ENCODE data around the gene NPR2.
A peak's percentile ranks its signal among the peaks of the same experiment; 100 is the strongest.

NPR2 gene

GRCh38 chr9:35791297-35791921 lies at the start of gene NPR2:
Gene NPR2, plus strand, starts transcription at chr9:35791591. Its CDS starts 818 bp downstream, at chr9:35792409.
- no peak for DNase-seq (ENCODE audit: low spot score)

- no peak for DNase-seq (ENCODE audit: low spot score)
Observed at GRCh38 chr9:35741740-35742139, 49.7 kb upstream of the NPR2 start.

GRCh38 chr9:35743452-35743851 lies 47.9 kb upstream of the NPR2 start:
- DNase-seq (ENCODE audit: low spot score), result no peak

GRCh38 chr9:35743880-35744518 lies 47.4 kb upstream of the NPR2 start:
- DNase-seq (ENCODE audit: low spot score), result no peak

- no peak for DNase-seq (ENCODE audit: low spot score)
Observed at GRCh38 chr9:35745569-35745968, 45.8 kb upstream of the NPR2 start.

- DNase-seq (ENCODE audit: low spot score), result no peak
Observed at GRCh38 chr9:35746583-35746982, 44.8 kb upstream of the NPR2 start.

- peak; percentile 22 for DNase-seq (ENCODE audit: low spot score)
Observed at GRCh38 chr9:35748242-35748857, 43.0 kb upstream of the NPR2 start.

- DNase-seq (ENCODE audit: low spot score), result peak; percentile 71
Observed at GRCh38 chr9:35748858-35749514, 42.4 kb upstream of the NPR2 start, which contains the start of the genes GBA2 and RGP1. Gene GBA2, minus strand, starts transcription at chr9:35749228. Its CDS starts 524 bp downstream, at chr9:35748704. Gene RGP1, plus strand, starts transcription at chr9:35749287. Its CDS starts 469 bp downstream, at chr9:35749756.

GRCh38 chr9:35749515-35750255 lies 41.7 kb upstream of the NPR2 start:
- no peak for DNase-seq (ENCODE audit: low spot score)

- DNase-seq (ENCODE audit: low spot score), result no peak
Observed at GRCh38 chr9:35750256-35750531, 41.2 kb upstream of the NPR2 start.

- no peak for DNase-seq (ENCODE audit: low spot score)
Observed at GRCh38 chr9:35753466-35753865, 37.9 kb upstream of the NPR2 start.

GRCh38 chr9:35754264-35754663 lies 37.1 kb upstream of the NPR2 start, which contains the start of gene MSMP:
Gene MSMP, minus strand, starts transcription at chr9:35754276. Its CDS starts 147 bp downstream, at chr9:35754129.
- DNase-seq (ENCODE audit: low spot score), result no peak

- no peak for DNase-seq (ENCODE audit: low spot score)
Observed at GRCh38 chr9:35755071-35755470, 36.3 kb upstream of the NPR2 start.

GRCh38 chr9:35756275-35757225 lies 34.8 kb upstream of the NPR2 start:
- DNase-seq (ENCODE audit: low spot score), result peak; percentile 59

GRCh38 chr9:35757226-35757891 lies 34.0 kb upstream of the NPR2 start:
- DNase-seq (ENCODE audit: low spot score), result no peak

GRCh38 chr9:35757892-35758275 lies 33.5 kb upstream of the NPR2 start:
- DNase-seq (ENCODE audit: low spot score), result no peak

- DNase-seq (ENCODE audit: low spot score), result no peak
Observed at GRCh38 chr9:35758475-35759050, 32.8 kb upstream of the NPR2 start.

- no peak for DNase-seq (ENCODE audit: low spot score)
Observed at GRCh38 chr9:35759795-35760194, 31.6 kb upstream of the NPR2 start.

GRCh38 chr9:35760651-35761050 lies 30.7 kb upstream of the NPR2 start:
- DNase-seq (ENCODE audit: low spot score), result no peak

- no peak for DNase-seq (ENCODE audit: low spot score)
Observed at GRCh38 chr9:35763181-35763580, 28.2 kb upstream of the NPR2 start.

Data from hematopoietic multipotent progenitor cell treated with erythropoietin and hydrocortisone succinate and interleukin-3 and kit ligand, for 15 days (in vitro differentiated cells).